COLO829 (cell line): ENCODE measurements around the gene METRN.

Experiments
- DNase-seq: peaks from one replicate; pipeline ENCODE4 v3.0.0; 2012; ENCODE audit warnings: low spot score

Gene METRN

DNA sequence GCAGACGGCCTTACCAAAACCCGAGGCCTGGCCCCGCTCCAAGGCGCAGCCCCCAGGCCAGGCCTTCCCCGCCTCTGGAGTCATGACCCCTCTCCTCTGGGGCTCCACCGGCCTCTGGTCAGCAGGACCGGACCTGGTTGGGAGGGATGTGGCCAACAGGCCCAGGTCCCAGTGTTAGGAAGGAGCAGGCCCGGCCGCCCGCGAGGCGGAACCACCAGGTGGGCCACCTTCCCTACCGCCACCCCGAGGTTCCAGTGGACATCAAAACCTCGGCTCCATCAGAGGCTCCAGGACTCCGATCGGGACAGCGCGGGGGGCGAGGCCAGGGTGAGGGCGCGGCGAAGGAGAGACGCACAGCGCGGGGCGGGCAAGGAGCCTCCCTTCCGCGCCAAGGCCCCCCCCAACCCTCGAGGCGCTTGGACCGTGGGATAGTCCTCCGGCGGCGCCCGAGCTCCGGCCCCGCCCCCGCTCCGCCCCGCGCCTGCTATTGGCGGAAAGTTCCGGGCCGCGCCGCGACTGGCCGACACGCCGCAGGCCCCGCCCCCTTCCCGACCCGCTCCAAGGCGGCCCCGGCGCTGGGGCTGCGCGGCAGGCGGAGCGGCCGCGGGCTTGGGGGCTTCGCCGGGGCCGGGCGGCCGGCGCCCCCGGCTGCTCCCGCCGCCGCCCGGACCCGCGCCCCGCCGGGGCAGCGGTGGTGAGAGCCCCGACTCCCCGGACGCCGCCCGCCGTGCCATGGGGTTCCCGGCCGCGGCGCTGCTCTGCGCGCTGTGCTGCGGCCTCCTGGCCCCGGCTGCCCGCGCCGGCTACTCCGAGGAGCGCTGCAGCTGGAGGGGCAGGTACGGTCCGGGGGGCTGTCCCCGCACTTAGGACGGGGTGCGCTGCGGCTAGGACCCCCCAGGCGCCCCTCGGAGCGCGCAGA is at the start of gene METRN:
Gene METRN (plus strand): TSS at position 561 of the 919 bp plus-strand sequence. CDS start 172 bp downstream, at position 733.
- peak; percentile 85 for DNase-seq

DNA sequence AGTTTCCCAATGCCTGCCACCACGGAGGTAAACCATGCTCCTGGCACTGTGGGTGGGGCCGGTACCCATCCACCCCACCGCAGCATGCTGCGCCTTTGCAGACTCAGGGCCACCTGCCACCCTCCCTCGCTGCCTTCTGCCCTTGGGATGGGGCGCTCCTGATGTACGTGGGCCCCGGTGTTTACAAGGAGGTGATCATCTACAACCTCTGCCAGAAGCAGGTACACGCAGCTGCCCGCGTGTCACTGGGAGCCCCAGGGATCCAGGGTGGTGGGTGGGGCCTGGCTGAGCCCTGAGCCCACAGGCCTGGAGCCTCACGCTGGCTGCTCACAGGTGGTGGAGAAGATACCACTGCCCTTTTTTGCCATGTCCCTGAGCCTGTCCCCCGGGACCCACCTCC is 48.3 kb upstream of the METRN start:
- no peak for DNase-seq

DNA sequence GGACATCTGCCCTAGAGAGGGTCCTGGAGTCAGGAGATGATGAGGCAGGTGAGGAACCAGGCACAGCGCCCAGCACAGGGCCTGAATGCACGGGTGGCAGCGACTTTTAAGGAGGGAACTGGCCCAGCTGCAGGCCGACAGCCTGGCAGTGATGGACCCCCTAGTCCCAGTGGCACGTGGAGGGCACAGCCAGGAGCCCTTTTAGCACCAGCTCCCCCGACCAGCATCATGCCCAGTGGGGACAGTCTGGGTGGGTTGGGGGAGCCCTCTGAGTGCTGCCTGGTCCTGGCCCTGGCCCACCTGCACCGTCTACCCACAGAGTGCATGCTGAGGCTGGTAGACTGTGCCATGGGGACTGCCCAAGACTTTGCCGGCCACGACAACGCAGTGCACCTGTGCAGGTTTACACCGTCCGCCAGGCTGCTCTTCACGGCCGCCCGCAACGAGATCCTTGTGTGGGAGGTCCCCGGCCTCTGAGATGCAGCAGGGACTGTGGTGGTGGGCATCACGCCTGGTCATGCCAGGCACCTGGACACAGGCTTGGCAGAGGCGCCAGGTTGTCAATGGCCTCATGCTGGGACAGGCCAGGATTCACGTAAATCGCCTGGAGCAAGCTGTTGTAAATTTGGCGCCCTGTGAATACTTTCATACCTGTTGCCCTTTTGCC is 47.7 kb upstream of the METRN start:
- DNase-seq, result no peak

DNA sequence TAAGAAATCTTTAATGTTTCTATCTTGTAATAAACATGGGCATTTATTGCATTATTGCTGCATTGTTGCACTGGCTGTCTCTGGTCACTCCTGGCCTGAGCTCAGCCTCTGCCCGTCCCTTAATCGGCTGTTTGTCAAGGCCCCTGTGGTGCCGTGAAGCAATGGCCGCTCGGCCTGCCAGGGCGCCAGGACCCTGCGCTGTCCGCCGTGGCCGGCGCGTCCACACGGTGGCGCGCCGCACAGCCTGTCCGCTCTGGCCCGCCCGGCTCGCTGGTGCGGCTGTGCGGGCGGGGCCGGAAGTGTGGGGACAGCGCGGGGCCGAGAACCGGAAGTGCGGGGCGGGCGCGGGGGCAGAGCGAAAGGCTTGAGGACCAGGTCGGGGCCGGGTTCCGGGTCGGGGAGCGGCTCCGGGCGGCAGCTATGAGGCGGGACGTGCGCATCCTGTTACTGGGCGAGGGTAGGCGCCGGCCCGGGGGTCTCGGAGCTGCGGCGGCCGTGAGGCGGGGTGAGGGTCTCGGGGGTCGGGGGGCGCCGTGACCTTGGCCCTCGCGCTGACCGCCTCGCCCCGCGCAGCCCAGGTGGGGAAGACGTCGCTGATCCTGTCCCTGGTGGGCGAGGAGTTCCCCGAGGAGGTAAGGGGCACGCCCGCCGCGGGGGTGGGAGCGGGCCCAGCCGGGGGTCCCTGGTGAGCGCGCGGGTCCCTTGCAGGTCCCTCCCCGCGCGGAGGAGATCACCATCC is 47.0 kb upstream of the METRN start, which contains the start of gene RHOT2:
Gene RHOT2 (plus strand): TSS at position 353 of the 739 bp plus-strand sequence. CDS start 68 bp downstream, at position 421.
- DNase-seq, result peak; percentile 60

DNA sequence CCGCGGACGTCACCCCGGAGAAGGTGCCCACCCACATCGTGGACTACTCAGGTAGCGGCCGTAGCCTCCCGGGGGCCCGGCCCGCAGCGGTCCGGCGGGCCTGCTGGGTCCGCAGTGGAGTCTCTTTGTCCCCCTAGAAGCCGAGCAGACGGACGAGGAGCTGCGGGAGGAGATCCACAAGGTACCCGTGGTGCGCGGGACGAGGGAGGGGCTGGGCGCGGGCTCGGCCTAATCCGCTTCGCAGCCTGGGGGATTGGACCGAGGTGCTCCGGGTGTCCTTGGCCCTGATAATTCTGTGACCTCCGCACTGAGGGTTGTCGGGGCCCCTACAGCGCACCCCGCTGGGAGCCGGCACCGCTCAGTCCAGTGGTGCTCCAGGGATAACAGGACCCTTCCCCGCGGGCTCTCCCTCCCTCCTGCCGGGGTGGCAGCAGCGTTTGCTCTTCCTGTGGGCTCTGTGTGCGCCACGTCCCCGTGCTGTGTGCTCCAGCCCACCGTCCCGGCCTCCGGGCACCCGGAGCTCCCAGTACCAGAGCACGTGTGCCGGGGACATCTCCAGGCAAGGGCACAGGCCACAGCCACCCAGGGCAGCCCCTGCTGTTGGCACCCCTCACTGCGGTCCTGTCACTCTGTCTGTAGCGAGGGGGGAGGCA is 46.3 kb upstream of the METRN start:
- no peak for DNase-seq

DNA sequence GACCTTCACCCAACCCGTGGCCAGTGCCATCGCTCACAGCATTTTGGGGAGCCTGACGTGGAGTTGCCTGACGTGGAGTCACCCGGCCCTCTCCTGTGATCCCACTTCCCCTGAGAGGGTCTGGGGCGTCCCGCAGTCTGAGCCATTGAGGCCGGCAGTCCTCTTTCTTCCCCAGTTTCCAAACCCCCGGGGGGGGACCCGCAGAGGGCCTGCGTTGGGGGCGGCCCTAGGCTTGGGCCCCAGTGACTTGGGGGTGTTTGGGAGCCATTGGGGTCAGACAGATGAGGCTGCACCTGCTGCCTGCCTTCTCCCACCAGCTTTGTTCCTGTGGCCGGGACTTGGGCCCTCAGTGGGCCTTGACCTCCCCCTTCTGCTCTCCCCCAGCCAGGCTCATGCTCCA is 45.3 kb upstream of the METRN start:
- DNase-seq, result no peak

DNA sequence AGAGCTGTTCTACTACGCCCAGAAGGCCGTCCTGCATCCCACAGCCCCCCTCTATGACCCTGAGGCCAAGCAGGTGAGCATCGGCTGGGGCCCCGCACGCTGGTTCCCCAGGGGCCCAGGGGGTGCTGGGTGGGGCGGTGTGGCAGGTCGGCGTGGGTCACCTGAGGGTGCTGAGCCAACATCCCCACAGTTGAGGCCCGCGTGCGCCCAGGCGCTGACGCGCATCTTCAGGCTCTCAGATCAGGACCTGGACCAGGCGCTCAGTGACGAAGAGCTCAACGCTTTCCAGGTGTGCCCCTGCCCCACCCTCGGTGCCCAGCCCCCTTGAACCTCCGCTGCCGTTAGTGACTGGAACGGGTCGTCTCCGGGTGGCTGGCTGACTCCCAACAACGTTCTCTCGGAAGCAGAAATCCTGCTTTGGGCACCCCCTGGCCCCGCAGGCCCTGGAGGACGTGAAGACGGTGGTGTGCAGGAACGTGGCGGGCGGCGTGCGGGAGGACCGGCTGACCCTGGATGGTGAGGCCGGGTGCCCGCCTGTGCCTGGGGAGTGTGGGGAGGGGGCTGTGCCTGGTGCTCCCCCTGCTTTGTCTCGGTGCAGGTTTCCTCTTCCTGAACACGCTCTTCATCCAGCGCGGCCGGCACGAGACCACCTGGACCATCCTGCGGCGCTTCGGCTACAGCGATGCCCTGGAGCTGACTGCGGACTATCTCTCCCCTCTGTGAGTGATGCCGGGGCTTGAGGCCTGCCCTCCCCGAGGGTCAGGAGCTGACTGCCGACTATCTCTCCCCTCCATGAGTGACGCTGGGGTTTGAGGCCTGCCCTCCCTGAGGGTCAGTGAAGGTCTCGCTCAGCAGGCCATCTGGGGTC is 44.2 kb upstream of the METRN start:
- DNase-seq, result no peak

DNA sequence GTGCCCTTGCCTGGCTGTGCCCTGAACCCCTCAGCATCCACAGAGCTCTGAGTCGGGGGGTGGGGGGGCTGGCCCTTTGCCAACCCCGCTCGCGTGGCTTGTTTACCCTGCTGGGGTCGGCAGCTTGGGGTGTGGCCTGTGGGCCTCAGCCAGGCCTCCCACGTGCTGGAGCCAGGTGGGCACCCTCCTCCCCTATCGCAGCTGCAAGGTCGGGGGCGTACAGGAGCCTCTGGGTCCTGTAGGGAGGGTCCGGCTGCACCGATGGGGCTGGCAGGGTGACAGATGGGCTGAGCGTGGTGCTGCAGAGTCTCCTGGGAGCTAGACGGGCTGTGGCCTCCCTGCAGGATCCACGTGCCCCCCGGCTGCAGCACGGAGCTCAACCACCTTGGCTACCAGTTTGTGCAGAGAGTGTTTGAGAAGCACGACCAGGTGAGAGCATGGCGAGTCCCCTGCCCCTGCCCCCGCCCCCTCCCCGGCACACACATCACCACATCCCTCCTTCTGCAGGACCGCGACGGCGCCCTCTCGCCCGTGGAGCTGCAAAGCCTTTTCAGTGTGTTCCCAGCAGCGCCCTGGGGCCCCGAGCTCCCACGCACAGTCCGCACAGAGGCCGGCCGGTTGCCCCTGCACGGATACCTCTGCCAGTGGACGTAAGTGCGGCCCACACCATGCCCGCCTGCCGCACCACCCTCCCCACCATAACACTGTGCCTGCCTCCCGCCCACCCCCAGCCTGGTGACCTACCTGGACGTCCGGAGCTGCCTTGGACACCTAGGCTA is 43.4 kb upstream of the METRN start:
- no peak for DNase-seq

DNA sequence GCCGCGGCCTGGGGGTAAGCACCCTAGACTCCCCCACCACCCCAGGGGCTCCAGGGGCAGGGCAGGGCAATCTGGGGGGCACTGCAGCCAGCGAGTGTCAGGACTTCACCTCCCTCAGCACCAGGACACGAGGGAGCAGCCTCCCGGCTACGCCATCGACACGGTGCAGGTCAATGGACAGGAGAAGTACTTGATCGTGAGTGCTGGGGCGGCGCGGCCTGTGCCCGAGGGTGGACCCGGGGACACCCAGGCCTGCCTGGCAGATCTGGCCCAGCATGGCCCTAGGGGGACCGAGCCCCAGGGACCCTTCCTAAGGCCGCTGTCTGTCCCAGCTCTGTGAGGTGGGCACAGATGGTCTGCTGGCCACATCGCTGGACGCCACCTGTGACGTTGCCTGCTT is 42.5 kb upstream of the METRN start:
- DNase-seq, result no peak

DNA sequence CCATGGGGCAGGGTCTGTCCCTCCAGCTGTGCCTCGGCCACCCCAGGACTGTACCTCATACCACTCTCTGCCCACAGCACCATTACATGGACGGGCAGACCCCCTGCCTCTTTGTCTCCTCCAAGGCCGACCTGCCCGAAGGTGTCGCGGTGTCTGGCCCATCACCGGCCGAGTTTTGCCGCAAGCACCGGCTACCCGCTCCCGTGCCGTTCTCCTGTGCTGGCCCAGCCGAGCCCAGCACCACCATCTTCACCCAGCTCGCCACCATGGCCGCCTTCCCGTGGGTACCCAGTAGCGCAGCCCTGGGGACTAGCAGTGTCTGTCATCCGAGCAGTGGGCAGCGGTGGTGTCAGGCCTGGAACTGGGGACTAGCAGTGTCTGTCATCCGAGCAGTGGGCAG is 42.1 kb upstream of the METRN start:
- DNase-seq, result no peak

DNA sequence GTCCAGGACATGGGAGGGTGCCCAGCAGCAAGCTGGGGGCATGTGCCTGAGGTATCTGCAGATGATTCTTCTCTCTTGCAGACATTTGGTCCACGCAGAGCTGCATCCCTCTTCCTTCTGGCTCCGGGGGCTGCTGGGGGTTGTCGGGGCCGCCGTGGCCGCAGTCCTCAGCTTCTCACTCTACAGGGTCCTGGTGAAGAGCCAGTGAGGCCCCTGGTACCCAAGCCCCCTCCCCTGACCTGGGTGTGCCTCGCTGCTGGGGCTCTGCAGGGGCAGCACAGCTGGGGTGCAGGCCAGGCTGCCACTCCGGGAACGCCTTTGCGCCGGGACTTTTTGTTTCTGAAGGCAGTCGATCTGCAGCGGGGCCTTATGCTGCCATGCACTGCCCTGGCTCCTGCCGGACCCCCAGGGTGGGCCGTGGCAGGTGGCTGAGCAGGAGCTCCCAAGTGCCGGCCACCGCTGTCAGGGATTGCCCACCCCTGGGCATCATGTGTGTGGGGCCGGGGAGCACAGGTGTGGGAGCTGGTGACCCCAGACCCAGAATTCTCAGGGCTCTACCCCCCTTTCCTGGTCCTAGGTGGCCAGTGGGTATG is 41.4 kb upstream of the METRN start:
- no peak for DNase-seq

DNA sequence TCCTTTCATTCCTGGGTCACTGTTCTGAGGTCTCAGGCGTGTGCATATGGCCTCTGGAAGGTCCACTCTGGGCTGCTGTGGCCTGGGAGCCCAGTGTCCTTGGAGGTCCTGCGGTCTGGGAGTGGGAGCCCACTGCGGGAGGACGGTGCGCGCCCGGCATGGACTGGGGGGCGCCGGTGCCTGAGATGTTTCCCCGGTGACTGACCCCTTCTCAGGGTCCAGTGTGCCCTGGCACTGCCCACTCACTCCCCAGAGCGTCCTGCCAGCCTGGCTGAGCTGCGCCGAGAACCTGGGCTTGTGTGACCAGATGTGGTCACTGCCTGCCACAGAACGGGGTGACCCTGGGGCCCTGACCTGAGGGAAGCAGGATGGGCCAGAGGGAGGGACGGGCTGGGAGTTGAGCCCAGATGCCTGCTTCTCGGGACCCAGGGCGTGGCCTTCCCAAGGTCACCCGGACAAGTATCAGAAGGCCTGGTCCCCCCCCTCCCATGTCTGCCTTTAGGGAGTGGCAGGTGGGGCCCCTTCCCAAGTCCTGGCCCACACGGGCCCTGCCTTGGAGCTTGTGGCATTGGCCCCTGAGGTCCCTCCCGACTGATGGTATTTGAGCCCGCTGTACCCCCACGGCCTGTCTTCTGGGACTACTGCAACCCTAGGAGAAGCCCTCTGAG is 40.6 kb upstream of the METRN start:
- no peak for DNase-seq

DNA sequence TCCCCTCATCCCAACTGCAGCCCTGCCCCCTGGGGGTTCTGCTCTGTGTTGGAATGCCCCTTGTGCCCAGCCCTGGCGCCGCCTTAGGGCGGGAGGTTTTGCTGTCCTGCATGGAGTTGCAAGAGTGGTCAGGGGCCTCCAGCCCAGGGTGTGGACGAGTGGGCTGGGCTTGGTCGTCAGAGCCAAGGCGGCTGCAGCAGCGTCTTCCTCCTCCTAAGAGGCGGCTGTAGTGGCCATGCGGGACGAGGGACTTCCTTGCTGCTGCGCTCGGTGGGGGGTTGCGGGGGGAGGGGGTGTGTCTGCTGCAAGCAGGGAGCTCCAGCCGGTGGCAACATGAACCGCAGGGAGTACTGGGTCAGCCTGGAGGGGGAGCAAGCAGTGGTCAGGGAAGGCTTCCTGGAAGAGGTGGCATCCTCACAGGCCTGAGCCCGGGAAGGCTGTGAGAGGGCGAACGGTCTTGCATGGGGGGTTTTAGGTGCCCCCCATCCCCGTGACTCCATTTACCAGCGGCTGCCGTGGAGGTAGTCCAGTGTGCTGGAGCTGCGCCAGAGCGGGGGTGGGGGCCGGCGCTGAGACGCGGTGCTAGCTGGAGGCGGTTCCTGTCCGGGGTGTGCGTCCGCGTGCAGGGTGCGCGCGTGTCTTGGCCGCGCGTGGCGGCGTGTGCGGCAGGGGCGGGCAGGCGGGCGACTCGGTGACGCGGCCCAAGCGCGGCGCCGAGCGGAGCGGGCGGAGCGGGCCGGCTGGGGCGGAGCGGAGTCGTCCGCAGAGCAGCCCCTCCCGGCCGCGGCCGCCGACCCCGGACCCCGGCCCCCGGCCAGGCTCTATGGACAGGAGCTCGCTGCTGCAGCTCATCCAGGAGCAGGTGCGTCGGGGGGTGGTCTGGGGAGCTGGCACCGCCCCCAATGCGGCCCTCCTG is 39.7 kb upstream of the METRN start, which contains the start of gene RHBDL1:
Gene RHBDL1 (plus strand): TSS at position 704 of the 916 bp plus-strand sequence. CDS start 120 bp downstream, at position 824.
- DNase-seq, result no peak

DNA sequence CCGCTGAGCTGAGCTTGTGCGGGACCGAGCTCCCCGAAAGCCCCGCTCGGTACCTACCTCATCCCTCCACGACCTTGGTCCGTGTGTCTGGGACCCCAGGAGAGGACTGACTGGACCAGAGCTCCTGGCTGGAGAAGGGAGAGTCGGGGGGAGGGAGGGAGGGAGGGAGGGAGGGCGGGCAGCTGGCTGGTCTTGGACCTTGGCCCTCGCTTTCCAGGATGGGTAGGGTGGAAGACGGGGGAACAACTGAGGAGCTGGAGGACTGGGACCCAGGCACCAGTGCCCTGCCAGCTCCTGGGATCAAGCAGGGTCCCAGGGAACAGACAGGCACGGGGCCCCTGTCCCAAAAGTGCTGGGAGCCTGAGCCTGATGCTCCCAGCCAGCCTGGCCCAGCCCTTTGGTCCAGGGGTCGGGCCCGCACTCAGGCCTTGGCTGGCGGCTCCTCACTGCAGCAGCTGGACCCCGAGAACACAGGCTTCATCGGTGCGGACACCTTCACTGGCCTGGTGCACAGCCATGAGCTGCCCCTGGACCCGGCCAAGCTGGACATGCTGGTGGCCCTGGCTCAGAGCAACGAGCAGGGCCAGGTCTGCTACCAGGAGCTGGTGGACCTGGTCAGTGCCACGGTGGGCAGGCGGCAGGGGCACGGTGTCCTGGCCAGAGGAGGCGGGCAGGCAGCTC is 38.9 kb upstream of the METRN start:
- no peak for DNase-seq

DNA sequence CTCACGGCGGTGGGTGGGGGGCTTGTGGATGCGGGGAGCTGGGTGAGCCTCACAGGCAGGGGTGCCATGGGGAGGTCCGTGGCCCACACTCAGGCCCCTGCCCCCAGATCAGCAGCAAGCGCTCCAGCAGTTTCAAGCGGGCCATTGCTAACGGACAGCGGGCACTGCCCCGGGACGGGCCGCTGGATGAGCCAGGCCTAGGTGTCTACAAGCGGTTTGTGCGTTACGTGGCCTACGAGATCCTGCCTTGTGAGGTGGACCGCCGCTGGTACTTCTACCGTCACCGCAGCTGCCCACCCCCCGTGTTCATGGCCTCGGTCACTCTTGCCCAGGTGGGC is 38.4 kb upstream of the METRN start:
- DNase-seq, result no peak

DNA sequence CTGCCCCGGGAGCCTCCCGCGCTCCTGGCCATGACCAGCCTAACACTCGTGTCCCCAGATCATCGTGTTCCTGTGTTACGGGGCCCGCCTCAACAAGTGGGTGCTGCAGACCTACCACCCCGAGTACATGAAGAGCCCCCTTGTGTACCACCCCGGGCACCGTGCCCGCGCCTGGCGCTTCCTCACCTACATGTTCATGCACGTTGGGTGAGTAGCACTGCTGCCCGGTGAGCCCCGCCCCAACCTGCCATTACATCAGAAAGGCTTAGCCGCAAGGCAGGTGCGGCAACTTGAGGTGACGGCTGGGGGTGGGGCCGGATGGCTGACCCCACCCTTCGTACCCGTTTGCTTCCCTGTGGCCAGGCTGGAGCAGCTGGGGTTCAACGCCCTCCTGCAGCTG is 38.0 kb upstream of the METRN start:
- no peak for DNase-seq

DNA sequence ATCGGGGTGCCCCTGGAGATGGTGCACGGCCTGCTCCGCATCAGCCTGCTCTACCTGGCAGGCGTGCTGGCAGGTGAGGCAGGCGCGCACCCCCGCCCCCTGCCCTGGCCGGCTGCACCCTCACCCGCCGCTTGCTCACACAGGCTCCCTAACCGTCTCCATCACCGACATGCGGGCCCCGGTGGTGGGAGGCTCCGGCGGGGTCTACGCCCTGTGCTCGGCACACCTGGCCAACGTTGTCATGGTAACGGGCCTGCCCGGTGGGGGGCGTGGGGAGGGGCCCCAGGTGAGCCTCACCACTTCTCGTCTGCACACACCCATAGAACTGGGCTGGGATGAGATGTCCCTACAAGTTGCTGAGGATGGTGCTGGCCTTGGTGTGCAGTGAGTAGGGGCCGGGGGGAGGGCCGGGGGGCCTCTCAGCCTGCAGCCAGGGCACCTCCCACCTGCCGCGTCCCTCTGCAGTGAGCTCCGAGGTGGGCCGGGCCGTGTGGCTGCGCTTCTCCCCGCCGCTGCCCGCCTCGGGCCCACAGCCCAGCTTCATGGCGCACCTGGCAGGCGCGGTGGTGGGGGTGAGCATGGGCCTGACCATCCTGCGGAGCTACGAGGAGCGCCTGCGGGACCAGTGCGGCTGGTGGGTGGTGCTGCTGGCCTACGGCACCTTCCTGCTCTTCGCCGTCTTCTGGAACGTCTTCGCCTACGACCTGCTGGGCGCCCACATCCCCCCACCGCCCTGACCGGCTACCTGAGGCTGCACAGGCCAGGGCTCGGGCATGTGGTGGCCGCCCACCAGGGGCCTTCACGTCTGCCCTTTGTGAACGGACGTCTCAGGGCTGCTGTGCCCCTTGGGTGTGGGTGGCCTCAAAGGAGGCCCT is 37.4 kb upstream of the METRN start:
- no peak for DNase-seq
